IMR-90 (cell line): ENCODE data around the gene ARL10. TPM values are rescaled to one million over a fixed set of nuclear protein-coding genes. Genes with fewer than 3 reads are reported as not detected.

Source experiments
- RAD21 ChIP-seq: IDR thresholded peaks from 2 replicates; pipeline ENCODE4 v1.6.1; 2012; ENCODE audit warnings: low read length, improper control_type of control experiment
- USF2 ChIP-seq: fragments of 150-350 bp; IDR thresholded peaks from 2 replicates; pipeline ENCODE4 v1.6.1; 2017; ENCODE audit warnings: mild to moderate bottlenecking, antibody characterized with exemption, low read length, low read depth
- polyA plus RNA-seq, 3 experiments: library from polyadenylated mRNA; depleted of rRNA; stranded (reverse); fragments of >200 nt; gene quantifications; 2 replicates each; pipeline ENCODE4 v1.2.3, GENCODE V29; 2012; ENCODE audit warnings: low replicate concordance in 1 of 3
- total RNA-seq: library from RNA; depleted of rRNA; stranded (reverse); fragments of >200 nt; gene quantifications from 2 replicates; pipeline ENCODE4 v1.2.3, GENCODE V29; 2012

Gene ARL10
- total and polyA plus RNA-seq, 2 of the 4 experiments (the other 2 are of a cell fraction), result 3.6 to 6.0 TPM

GRCh38 chr5:176388444-176389134 is 23.3 kb downstream of the ARL10 start, which contains the start of the genes HIGD2A and NOP16 (continued):
- TF ChIP-seq USF2, result peak; percentile 42; the same call in 1 of the 2 replicates
- TF ChIP-seq RAD21, result no peak
